K562 (cell line): ENCODE data around the gene SLX9.

Source experiments
- SP1 ChIP-seq: sonication (generic); formaldehyde crosslinking; IDR thresholded peaks from 2 replicates; pipeline ENCODE4 v1.8.1; 2022; ENCODE audit warnings: mild to moderate bottlenecking, missing genetic modification reagents
- TF ChIP-seq, protein P1 (sequence below), 3 experiments: IDR thresholded peaks in 2 of 3; conservative IDR thresholded peaks in 1 of 3; 2 replicates each; pipeline ENCODE4 v1.5.1; 2011 to 2012; ENCODE audit warnings: low read length in 3 of 3, mild to moderate bottlenecking in 3 of 3, control low read depth in 2 of 3, improper control_type of control experiment in 1 of 3, inconsistent platforms in 1 of 3, low read depth in 1 of 3, mixed read lengths in 1 of 3, moderate library complexity in 1 of 3; ENCODE audit not compliant: insufficient read depth in 2 of 3

DNA sequence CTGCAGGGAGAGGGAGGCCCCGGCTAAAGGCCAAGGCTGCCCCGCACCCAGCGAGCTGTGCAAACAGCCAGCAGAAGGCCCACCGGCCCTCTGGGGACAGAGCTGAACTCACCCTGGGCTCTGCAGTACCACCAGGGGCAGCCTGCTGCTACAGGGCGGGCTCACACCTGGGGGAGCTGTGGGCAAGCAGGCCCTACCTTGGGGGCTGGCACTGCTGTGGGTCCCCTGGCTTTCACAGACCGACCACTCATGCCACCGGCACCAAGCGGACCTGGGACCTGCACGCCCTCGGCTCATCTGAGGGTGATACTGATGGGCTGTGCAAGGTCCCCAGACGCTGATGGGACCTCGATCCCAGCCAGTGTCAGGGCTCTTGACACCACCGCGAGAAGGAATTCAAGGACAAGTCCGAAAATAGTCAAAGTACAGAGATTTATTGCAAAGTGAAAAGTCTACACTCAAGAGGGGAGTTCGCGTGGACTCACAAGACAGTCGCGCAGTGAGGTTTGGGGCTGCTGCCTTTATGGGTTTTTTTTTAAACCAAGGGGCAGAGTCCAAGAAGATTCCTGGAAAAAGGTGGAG lies 73.5 kb downstream of the SLX9 start:
- TF ChIP-seq, protein P1, sequence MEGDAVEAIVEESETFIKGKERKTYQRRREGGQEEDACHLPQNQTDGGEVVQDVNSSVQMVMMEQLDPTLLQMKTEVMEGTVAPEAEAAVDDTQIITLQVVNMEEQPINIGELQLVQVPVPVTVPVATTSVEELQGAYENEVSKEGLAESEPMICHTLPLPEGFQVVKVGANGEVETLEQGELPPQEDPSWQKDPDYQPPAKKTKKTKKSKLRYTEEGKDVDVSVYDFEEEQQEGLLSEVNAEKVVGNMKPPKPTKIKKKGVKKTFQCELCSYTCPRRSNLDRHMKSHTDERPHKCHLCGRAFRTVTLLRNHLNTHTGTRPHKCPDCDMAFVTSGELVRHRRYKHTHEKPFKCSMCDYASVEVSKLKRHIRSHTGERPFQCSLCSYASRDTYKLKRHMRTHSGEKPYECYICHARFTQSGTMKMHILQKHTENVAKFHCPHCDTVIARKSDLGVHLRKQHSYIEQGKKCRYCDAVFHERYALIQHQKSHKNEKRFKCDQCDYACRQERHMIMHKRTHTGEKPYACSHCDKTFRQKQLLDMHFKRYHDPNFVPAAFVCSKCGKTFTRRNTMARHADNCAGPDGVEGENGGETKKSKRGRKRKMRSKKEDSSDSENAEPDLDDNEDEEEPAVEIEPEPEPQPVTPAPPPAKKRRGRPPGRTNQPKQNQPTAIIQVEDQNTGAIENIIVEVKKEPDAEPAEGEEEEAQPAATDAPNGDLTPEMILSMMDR (IDR thresholded peaks at IDR 0.05 in 2 of 3, conservative IDR thresholded peaks at IDR 0.05 in 1 of 3; ENCODE audit: insufficient read depth in 2 of 3, low read depth in 1 of 3, low read length in 3 of 3): peak in 1 of 3 experiments; percentile 44; a peak in 2 of 6 replicates
- TF ChIP-seq SP1 (CRISPR knock-in tag): no peak
